B cell (primary cell): ENCODE results near the gene CTNNBL1. TPM values are rescaled to one million over a fixed set of nuclear protein-coding genes. Genes with fewer than 3 reads are reported as not detected.

Source experiments
- ATAC-seq: fragments of 200-7000 bp; cut with Tn5 transposase; one replicate; pipeline ENCODE4 v1.10.0; 2021; ENCODE audit warnings: low read depth, mild to moderate bottlenecking, moderate number of reproducible peaks, moderate library complexity
- CTCF ChIA-PET: fragments of 350-600 bp; sonication (Branson Sonifier 250); formaldehyde crosslinking; loops from one replicate; lab custom pipeline; 2021; ENCODE audit warnings: antibody characterized with exemption, inconsistent platforms; lab: Charles Lee
- POLR2A ChIA-PET: fragments of 350-600 bp; sonication (Branson Sonifier 250); formaldehyde crosslinking; loops from one replicate; lab custom pipeline; 2021; ENCODE audit warnings: antibody characterized with exemption; lab: Charles Lee
- DNase-seq: peaks from one replicate; pipeline ENCODE4 v3.0.0; 2013
- H2AFZ ChIP-seq: 2 replicates; pipeline ENCODE4 v1.6.1; 2012; ENCODE audit warnings: mild to moderate bottlenecking, low read depth, low read length; ENCODE audit not compliant: insufficient read depth, poor library complexity, severe bottlenecking
- H3K27ac ChIP-seq, 2 donors: 1 replicate in 1 of 2; 2 replicates in 1 of 2; pipeline ENCODE4 v1.5.1; 2012 to 2013; ENCODE audit warnings: low read length in 2 of 2, mild to moderate bottlenecking in 2 of 2, moderate library complexity in 1 of 2
- H3K27me3 ChIP-seq, 4 experiments: fragments of 200-600 bp in 1 of 4; sonication (generic) in 1 of 4; replicated peaks in 1 of 4; 1 replicate in 2 of 4; 2 replicates in 2 of 4; pipeline versions ENCODE4 v1.6.1 to v1.7.0; 2013 to 2016; ENCODE audit warnings: low read length in 3 of 4, mild to moderate bottlenecking in 2 of 4, mixed read lengths in 1 of 4, moderate library complexity in 1 of 4; ENCODE audit not compliant: insufficient read depth in 4 of 4, control insufficient read depth in 3 of 4; ENCODE audit errors: control extremely low read depth in 1 of 4
- H3K36me3 ChIP-seq, 2 experiments: replicated peaks in 1 of 2; 1 replicate in 1 of 2; 2 replicates in 1 of 2; pipeline versions ENCODE4 v1.6.1 to v1.7.1; 2013; ENCODE audit warnings: low read length in 1 of 2; ENCODE audit not compliant: insufficient read depth in 2 of 2, control insufficient read depth in 1 of 2; ENCODE audit errors: control extremely low read depth in 1 of 2, extremely low read depth in 1 of 2
- H3K4me1 ChIP-seq, 2 donors: fragments of 200-600 bp in 1 of 2; sonication (generic) in 1 of 2; 1 replicate in 1 of 2; 2 replicates in 1 of 2; pipeline versions ENCODE4 v1.5.1 to v1.6.1; 2013 to 2017; ENCODE audit warnings: low read length in 2 of 2; ENCODE audit not compliant: control insufficient read depth in 2 of 2, insufficient read depth in 2 of 2
- H3K4me2 ChIP-seq: replicated peaks from 2 replicates; pipeline ENCODE3; 2012; ENCODE audit warnings: mild to moderate bottlenecking, low read depth, low read length; ENCODE audit not compliant: poor library complexity, severe bottlenecking
- H3K4me3 ChIP-seq, 5 experiments: fragments of 200-600 bp in 1 of 5; sonication (generic) in 1 of 5; 1 replicate in 3 of 5; 2 replicates in 2 of 5; pipeline versions ENCODE4 v1.5.1 to v1.7.0; 2011 to 2016; ENCODE audit warnings: low read length in 4 of 5, mild to moderate bottlenecking in 4 of 5, low read depth in 2 of 5, control low read depth in 1 of 5, moderate library complexity in 1 of 5; ENCODE audit not compliant: insufficient read depth in 1 of 5; ENCODE audit errors: control extremely low read depth in 1 of 5, extremely low read depth in 1 of 5
- H3K79me2 ChIP-seq: fragments of 200-600 bp; sonication (generic); one replicate; pipeline ENCODE4 v1.6.0; 2016; ENCODE audit warnings: low read length; ENCODE audit not compliant: control insufficient read depth, insufficient read depth
- H3K9ac ChIP-seq: fragments of 200-600 bp; sonication (generic); 2 replicates; pipeline ENCODE4 v1.6.1; 2017; ENCODE audit warnings: mild to moderate bottlenecking, low read length, moderate library complexity
- H3K9me3 ChIP-seq, 3 donors: one replicate each; pipeline versions ENCODE4 v1.6.1 to v1.7.1; 2013; ENCODE audit warnings: low read length in 2 of 3; ENCODE audit not compliant: control insufficient read depth in 2 of 3, insufficient read depth in 1 of 3; ENCODE audit errors: control extremely low read depth in 1 of 3
- H4K20me1 ChIP-seq: 2 replicates; pipeline ENCODE4 v1.6.0; 2012; ENCODE audit warnings: mild to moderate bottlenecking, low read length; ENCODE audit not compliant: insufficient read depth, control insufficient read depth, poor library complexity, severe bottlenecking
- H3K27ac Mint-ChIP-seq: one replicate; pipeline ENCODE4 v1.8.0; 2021; ENCODE audit warnings: mixed read lengths
- H3K27me3 Mint-ChIP-seq: one replicate; pipeline ENCODE4 v1.8.0; 2021; ENCODE audit warnings: mixed read lengths
- H3K4me1 Mint-ChIP-seq: one replicate; pipeline ENCODE4 v1.8.0; 2021; ENCODE audit warnings: mixed read lengths
- H3K4me3 Mint-ChIP-seq: one replicate; pipeline ENCODE4 v1.8.0; 2021; ENCODE audit warnings: mixed read lengths
- H3K9me3 Mint-ChIP-seq: one replicate; pipeline ENCODE4 v1.8.0; 2022; ENCODE audit warnings: mixed read lengths; ENCODE audit not compliant: insufficient read depth
- EZH2 ChIP-seq: IDR thresholded peaks from 2 replicates; pipeline ENCODE4 v1.6.1; 2012; ENCODE audit warnings: borderline replicate concordance, low read depth, mild to moderate bottlenecking, moderate library complexity, low read length; ENCODE audit not compliant: insufficient read depth, poor library complexity, severe bottlenecking
- WGBS: methylation state at CpG from one replicate; pipeline ENCODE4 v1.1.5; 2013; ENCODE audit warnings: missing lambda C conversion rate; ENCODE audit not compliant: insufficient coverage; 5-methylcytosine and 5-hydroxymethylcytosine counted together
- intact Hi-C: fragments of 100-400 bp; cut with micrococcal nuclease; formaldehyde crosslinking; loops from one replicate; pipeline ENCODE4 v1.10.0; 2022
- polyA plus RNA-seq: library from polyadenylated mRNA; depleted of rRNA; stranded (reverse); fragments of >200 nt; gene quantifications from 2 replicates; pipeline ENCODE4 v1.2.3, GENCODE V29; 2012
- total RNA-seq, 2 donors: library from RNA; stranded (reverse); fragments of 120-200 nt in 1 of 2; gene quantifications; 1 replicate in 1 of 2; 2 replicates in 1 of 2; pipeline versions ENCODE4 v1.2.3 to v1.2.4, GENCODE V29; 2013 to 2022
- TF ChIP-seq, protein P1 (sequence below): fragments of 200-600 bp; IDR thresholded peaks from one replicate; pipeline ENCODE4 v1.8.0; 2022; ENCODE audit warnings: antibody characterized with exemption, mild to moderate bottlenecking

Gene CTNNBL1
- total and polyA plus RNA-seq, 2 donors (not counting 1 experiment from before 2014, with no cell fraction given) = 25.3 to 64.7 TPM

DNA sequence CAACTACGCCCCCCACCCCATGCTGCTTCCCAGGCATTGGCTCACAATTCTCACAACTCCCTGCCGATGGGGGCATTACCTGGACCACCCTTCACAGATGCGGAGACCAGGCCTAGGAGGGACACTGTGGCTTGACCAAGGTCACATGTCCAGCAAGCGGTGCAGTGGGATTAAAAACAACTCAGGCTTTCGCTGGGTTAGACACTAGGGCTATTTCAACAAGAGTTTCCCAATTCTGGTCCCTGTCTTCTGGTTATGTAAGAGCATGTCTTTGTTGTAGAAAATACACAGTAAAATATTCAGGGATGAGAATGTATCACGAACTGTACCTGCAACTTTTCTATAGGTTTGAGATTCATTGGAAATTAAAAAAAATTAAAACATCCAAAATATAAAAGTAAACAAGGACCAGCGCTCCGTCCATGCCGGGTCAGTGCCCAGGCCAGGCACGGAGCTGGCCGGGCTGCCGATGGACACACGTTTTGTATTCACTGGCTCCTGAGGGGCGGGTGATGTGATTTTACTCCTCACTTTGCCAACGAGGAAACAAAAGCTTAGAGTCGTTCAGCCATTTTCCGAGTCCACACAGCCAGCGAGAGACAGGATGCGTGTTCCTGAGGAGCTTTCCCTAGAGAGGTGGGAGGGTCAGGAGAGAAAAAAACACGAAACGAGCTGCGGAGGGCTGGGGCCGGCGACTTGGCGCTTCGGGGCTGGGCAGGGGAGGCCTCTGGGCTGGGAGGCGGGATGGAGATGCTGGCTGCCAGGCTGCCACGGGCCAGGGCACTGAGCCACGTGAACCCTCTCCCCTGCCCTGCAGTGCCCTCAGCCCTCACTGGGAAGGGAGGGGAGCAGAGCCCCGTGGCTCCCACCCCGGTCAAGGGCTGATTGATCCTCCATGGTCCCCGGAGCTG lies 192.0 kb downstream of the CTNNBL1 start:
- Histone ChIP-seq H3K79me2 (no peaks in the 10 kb centered on the region), H4K20me1 (no peaks in the 10 kb centered on the region), H3K27ac (no peak overlapping the region), H2AFZ (no peak overlapping the region), H3K4me2 (no peak overlapping the region), H3K9me3 (peaks cover 0 to 3% (median 0%) of the 10 kb centered on the region in 3 donors), H3K9ac (no peak overlapping the region), H3K36me3 (no peaks in the 10 kb centered on the region), H3K4me3 (no peak overlapping the region), H3K27me3 (no peaks in the 10 kb centered on the region), H3K4me1 (no peaks in the 10 kb centered on the region)
- TF ChIP-seq, protein P1, sequence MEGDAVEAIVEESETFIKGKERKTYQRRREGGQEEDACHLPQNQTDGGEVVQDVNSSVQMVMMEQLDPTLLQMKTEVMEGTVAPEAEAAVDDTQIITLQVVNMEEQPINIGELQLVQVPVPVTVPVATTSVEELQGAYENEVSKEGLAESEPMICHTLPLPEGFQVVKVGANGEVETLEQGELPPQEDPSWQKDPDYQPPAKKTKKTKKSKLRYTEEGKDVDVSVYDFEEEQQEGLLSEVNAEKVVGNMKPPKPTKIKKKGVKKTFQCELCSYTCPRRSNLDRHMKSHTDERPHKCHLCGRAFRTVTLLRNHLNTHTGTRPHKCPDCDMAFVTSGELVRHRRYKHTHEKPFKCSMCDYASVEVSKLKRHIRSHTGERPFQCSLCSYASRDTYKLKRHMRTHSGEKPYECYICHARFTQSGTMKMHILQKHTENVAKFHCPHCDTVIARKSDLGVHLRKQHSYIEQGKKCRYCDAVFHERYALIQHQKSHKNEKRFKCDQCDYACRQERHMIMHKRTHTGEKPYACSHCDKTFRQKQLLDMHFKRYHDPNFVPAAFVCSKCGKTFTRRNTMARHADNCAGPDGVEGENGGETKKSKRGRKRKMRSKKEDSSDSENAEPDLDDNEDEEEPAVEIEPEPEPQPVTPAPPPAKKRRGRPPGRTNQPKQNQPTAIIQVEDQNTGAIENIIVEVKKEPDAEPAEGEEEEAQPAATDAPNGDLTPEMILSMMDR = no peak
- no peak for TF ChIP-seq EZH2
- Mint-ChIP-seq H3K27me3 (no peaks in the 10 kb centered on the region), H3K4me3 (no peak overlapping the region), H3K27ac (no peak overlapping the region), H3K9me3 (no peaks in the 10 kb centered on the region), H3K4me1 (peaks cover 4% of the 10 kb centered on the region)
- POLR2A ChIA-PET = no interaction called here
- intact Hi-C loops = no loop called here
- no peak for ATAC-seq
- DNase-seq = no peak
- 79% methylated on average over 29 of the region's 32 CpGs for WGBS
- CTCF ChIA-PET = no interaction called here

DNA sequence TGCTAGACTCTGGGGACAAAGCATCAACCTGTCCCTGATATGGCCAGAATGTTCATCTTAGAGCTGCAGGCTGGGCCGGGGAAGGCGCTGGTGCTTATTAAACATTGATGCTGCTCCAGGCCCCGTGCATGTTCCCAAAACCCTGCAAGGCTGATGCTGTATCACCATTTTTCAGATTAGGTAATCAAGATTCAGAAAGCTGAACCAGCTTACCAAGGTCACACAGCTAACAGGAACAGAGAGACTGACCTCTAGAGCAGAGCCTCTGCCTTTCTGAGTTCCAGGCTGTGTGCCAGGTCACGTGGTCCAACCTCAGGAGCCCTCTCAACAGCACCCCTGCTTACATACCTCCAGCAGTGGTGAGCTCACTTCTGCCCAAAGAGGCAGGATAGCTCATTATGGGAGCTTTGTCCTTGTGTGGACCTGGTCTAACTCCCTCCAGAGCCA lies 193.0 kb downstream of the CTNNBL1 start:
- Mint-ChIP-seq H3K27ac (no peak overlapping the region), H3K4me1 (peaks cover 4% of the 10 kb centered on the region), H3K4me3 (no peak overlapping the region), H3K27me3 (no peaks in the 10 kb centered on the region), H3K9me3 (no peaks in the 10 kb centered on the region)
- no peak for DNase-seq
- ATAC-seq = no peak
- POLR2A ChIA-PET = no interaction called here
- Histone ChIP-seq H3K4me1 (no peaks in the 10 kb centered on the region), H3K27me3 (no peaks in the 10 kb centered on the region), H3K9ac (no peak overlapping the region), H3K4me2 (no peak overlapping the region), H3K4me3 (no peak overlapping the region), H3K27ac (no peak overlapping the region), H3K36me3 (no peaks in the 10 kb centered on the region), H2AFZ (no peak overlapping the region), H3K9me3 (peaks cover 0 to 3% (median 0%) of the 10 kb centered on the region in 3 donors), H4K20me1 (no peaks in the 10 kb centered on the region), H3K79me2 (no peaks in the 10 kb centered on the region)
- TF ChIP-seq, protein P1 = no peak
- TF ChIP-seq EZH2 = no peak
- intact Hi-C loops = no loop called here
- whole genome bisulfite sequencing = 87% methylated on average over 4 of the region's 4 CpGs
- CTCF ChIA-PET = no interaction called here
